ENCODE results near the gene SLC11A1.

Gene SLC11A1

GRCh38 chr2:218354045-218354444, 28.0 kb upstream of the SLC11A1 start:
- TF ChIP-seq, protein P1, sequence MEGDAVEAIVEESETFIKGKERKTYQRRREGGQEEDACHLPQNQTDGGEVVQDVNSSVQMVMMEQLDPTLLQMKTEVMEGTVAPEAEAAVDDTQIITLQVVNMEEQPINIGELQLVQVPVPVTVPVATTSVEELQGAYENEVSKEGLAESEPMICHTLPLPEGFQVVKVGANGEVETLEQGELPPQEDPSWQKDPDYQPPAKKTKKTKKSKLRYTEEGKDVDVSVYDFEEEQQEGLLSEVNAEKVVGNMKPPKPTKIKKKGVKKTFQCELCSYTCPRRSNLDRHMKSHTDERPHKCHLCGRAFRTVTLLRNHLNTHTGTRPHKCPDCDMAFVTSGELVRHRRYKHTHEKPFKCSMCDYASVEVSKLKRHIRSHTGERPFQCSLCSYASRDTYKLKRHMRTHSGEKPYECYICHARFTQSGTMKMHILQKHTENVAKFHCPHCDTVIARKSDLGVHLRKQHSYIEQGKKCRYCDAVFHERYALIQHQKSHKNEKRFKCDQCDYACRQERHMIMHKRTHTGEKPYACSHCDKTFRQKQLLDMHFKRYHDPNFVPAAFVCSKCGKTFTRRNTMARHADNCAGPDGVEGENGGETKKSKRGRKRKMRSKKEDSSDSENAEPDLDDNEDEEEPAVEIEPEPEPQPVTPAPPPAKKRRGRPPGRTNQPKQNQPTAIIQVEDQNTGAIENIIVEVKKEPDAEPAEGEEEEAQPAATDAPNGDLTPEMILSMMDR (IDR thresholded peaks at IDR 0.05; ENCODE audit: control insufficient read depth, insufficient read depth, low read depth, low read length, missing control alignments) = no peak
- no peak for DNase-seq (ENCODE audit: low read depth)
- H3K4me3 ChIP-seq (ENCODE audit: control insufficient read depth, low read depth, low read length) = no peak overlapping the region

DNA sequence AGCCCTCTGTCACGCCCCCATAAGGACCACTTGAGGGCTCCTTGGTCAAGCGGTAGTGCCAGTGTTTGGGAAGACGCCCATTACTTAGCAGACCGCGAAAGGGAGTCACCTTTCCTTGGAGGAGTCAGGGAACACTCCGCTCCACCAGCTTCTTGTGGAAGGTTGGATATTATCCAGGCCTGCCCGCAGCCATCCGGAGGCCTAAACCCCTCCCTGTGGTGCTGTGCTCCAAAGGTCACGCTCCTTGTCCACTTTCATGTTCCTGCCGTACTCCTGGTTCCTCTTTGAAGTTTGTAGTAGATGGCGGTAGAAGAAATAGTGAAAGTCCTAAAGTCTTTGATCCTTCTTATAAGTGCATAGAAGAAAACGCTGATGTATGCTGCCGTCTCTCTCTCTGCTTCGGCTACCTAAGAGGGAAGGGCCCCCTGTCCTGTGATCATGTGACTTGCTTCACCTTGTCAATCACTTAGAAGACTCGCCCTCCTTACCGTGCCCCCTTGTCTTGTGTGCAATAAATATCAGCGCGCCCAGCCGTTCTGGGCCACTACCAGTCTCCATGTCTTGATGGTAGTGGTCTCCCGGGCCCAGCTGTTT, 27.1 kb upstream of the SLC11A1 start:
- DNase-seq (ENCODE audit: low read depth) = no peak
- H3K4me3 ChIP-seq (ENCODE audit: control insufficient read depth, low read depth, low read length) = no peak overlapping the region
- TF ChIP-seq, protein P1 (IDR thresholded peaks at IDR 0.05; ENCODE audit: control insufficient read depth, insufficient read depth, low read depth, low read length, missing control alignments) = no peak

GRCh38 chr2:218357236-218358177, 24.6 kb upstream of the SLC11A1 start:
- H3K4me3 ChIP-seq (ENCODE audit: control insufficient read depth, low read depth, low read length) = no peak overlapping the region
- TF ChIP-seq, protein P1 (IDR thresholded peaks at IDR 0.05; ENCODE audit: control insufficient read depth, insufficient read depth, low read depth, low read length, missing control alignments) = no peak
- DNase-seq (ENCODE audit: low read depth) = no peak

GRCh38 chr2:218360453-218360852, 21.6 kb upstream of the SLC11A1 start:
- DNase-seq (ENCODE audit: low read depth) = no peak
- TF ChIP-seq, protein P1 (IDR thresholded peaks at IDR 0.05; ENCODE audit: control insufficient read depth, insufficient read depth, low read depth, low read length, missing control alignments) = no peak

GRCh38 chr2:218362606-218363005, 19.5 kb upstream of the SLC11A1 start:
- TF ChIP-seq, protein P1 (IDR thresholded peaks at IDR 0.05; ENCODE audit: control insufficient read depth, insufficient read depth, low read depth, low read length, missing control alignments) = no peak
- no peak for DNase-seq (ENCODE audit: low read depth)
- no peak overlapping the region for H3K4me3 ChIP-seq (ENCODE audit: control insufficient read depth, low read depth, low read length)

More at GRCh38 chr2:218360453-218360852, 21.6 kb upstream of the SLC11A1 start:
- H3K4me3 ChIP-seq (ENCODE audit: control insufficient read depth, low read depth, low read length) = no peak overlapping the region

- DNase-seq (ENCODE audit: low read depth) = no peak
- H3K4me3 ChIP-seq (ENCODE audit: control insufficient read depth, low read depth, low read length) = no peak overlapping the region
- TF ChIP-seq, protein P1 (IDR thresholded peaks at IDR 0.05; ENCODE audit: control insufficient read depth, insufficient read depth, low read depth, low read length, missing control alignments) = no peak
Observed at GRCh38 chr2:218363736-218364135, 18.3 kb upstream of the SLC11A1 start.
